HUES48 (cell line): ENCODE data around the gene ADGRF3.
A peak's percentile ranks its signal among the peaks of the same experiment; 100 is the strongest.
"Not testable (repeated sequence)": the region's sequence is repeated elsewhere in the genome, so short reads cannot be mapped to it uniquely, and the experiment has no call there.

Source experiments
- H3K27ac ChIP-seq: one replicate; pipeline ENCODE4 v1.7.0; 2013; ENCODE audit warnings: low read depth, low read length, inconsistent platforms
- H3K27me3 ChIP-seq: 2 replicates; pipeline ENCODE4 v1.6.1; 2013; ENCODE audit warnings: mild to moderate bottlenecking, low read length; ENCODE audit not compliant: control insufficient read depth, insufficient read depth
- H3K36me3 ChIP-seq: 2 replicates; pipeline ENCODE4 v1.6.1; 2013; ENCODE audit warnings: low read length; ENCODE audit not compliant: control insufficient read depth, insufficient read depth
- H3K4me1 ChIP-seq: 2 replicates; pipeline ENCODE4 v1.6.1; 2013; ENCODE audit warnings: mild to moderate bottlenecking, low read length; ENCODE audit not compliant: control insufficient read depth, insufficient read depth
- H3K4me3 ChIP-seq: 2 replicates; pipeline ENCODE4 v1.5.1; 2013; ENCODE audit warnings: mild to moderate bottlenecking, low read depth, low read length
- H3K9ac ChIP-seq: 2 replicates; pipeline ENCODE4 v1.6.1; 2013; ENCODE audit warnings: mild to moderate bottlenecking, low read depth, low read length, moderate library complexity
- H3K9me3 ChIP-seq: 2 replicates; pipeline ENCODE4 v1.6.1; 2013; ENCODE audit warnings: low read length; ENCODE audit not compliant: control insufficient read depth, insufficient read depth

The ADGRF3 gene

GRCh38 chr2:26346454-26347053 is at the start of gene ADGRF3:
Gene ADGRF3 (minus strand): TSS chr2:26346789. CDS start chr2:26346234, 555 bp downstream.
- peaks cover 20% of the 10 kb centered on the region for H3K4me1 ChIP-seq
- peak within 1 kb of the TSS; percentile 78 for H3K4me3 ChIP-seq
- no peaks in the 10 kb centered on the region for H3K9me3 ChIP-seq
- H3K27ac ChIP-seq, result peak within 1 kb of the TSS; percentile 95
- H3K36me3 ChIP-seq, result no peaks in the 10 kb centered on the region; the same call in 1 of the 2 replicates
- H3K9ac ChIP-seq, result peak within 1 kb of the TSS; percentile 84
- no peaks in the 10 kb centered on the region for H3K27me3 ChIP-seq

GRCh38 chr2:26395394-26395793 is 48.8 kb upstream of the ADGRF3 start:
- H3K4me1 ChIP-seq, result no peaks in the 10 kb centered on the region
- no peaks in the 10 kb centered on the region for H3K9me3 ChIP-seq
- no peak overlapping the region for H3K27ac ChIP-seq
- H3K4me3 ChIP-seq, result no peak overlapping the region
- H3K36me3 ChIP-seq, result peaks cover 26% of the 10 kb centered on the region
- no peaks in the 10 kb centered on the region for H3K27me3 ChIP-seq
- no peak overlapping the region for H3K9ac ChIP-seq

GRCh38 chr2:26394694-26395093 is 48.1 kb upstream of the ADGRF3 start:
- peaks cover 33% of the 10 kb centered on the region for H3K36me3 ChIP-seq
- H3K9me3 ChIP-seq, result no peaks in the 10 kb centered on the region
- no peak overlapping the region for H3K27ac ChIP-seq
- H3K4me3 ChIP-seq, result no peak overlapping the region
- H3K4me1 ChIP-seq, result no peaks in the 10 kb centered on the region
- no peak overlapping the region for H3K9ac ChIP-seq
- H3K27me3 ChIP-seq, result no peaks in the 10 kb centered on the region

GRCh38 chr2:26387189-26387588 is 40.6 kb upstream of the ADGRF3 start:
- Histone ChIP-seq H3K27ac (no peak overlapping the region), H3K4me3 (no peak overlapping the region), H3K9ac (no peak overlapping the region), H3K36me3 (peaks cover 84% of the 10 kb centered on the region), H3K27me3 (no peaks in the 10 kb centered on the region), H3K9me3 (no peaks in the 10 kb centered on the region), H3K4me1 (no peaks in the 10 kb centered on the region)

GRCh38 chr2:26384597-26384996 is 38.0 kb upstream of the ADGRF3 start:
- Histone ChIP-seq H3K27me3 (no peaks in the 10 kb centered on the region), H3K4me1 (no peaks in the 10 kb centered on the region), H3K9ac (no peak overlapping the region), H3K27ac (no peak overlapping the region), H3K36me3 (peaks cover 74% of the 10 kb centered on the region), H3K4me3 (no peak overlapping the region), H3K9me3 (no peaks in the 10 kb centered on the region)

GRCh38 chr2:26384183-26384582 is 37.6 kb upstream of the ADGRF3 start:
- H3K4me3 ChIP-seq, result no peak overlapping the region
- peaks cover 74% of the 10 kb centered on the region for H3K36me3 ChIP-seq
- H3K9ac ChIP-seq, result no peak overlapping the region
- H3K27me3 ChIP-seq, result no peaks in the 10 kb centered on the region
- no peaks in the 10 kb centered on the region for H3K4me1 ChIP-seq
- no peaks in the 10 kb centered on the region for H3K9me3 ChIP-seq
- H3K27ac ChIP-seq, result no peak overlapping the region

- Histone ChIP-seq H3K4me3 (no peak overlapping the region), H3K36me3 (peaks cover 70% of the 10 kb centered on the region), H3K27ac (no peak overlapping the region), H3K4me1 (no peaks in the 10 kb centered on the region), H3K9me3 (no peaks in the 10 kb centered on the region), H3K9ac (no peak overlapping the region), H3K27me3 (no peaks in the 10 kb centered on the region)
These were observed 36.0 kb upstream of the ADGRF3 start for GRCh38 chr2:26382564-26382963.

GRCh38 chr2:26380281-26380680 is 33.7 kb upstream of the ADGRF3 start:
- no peaks in the 10 kb centered on the region for H3K9me3 ChIP-seq
- H3K36me3 ChIP-seq, result peaks cover 64% of the 10 kb centered on the region
- no peaks in the 10 kb centered on the region for H3K27me3 ChIP-seq
- H3K4me1 ChIP-seq, result no peaks in the 10 kb centered on the region
- H3K9ac ChIP-seq, result no peak overlapping the region
- no peak overlapping the region for H3K27ac ChIP-seq
- H3K4me3 ChIP-seq, result no peak overlapping the region

- Histone ChIP-seq H3K36me3 (peaks cover 76% of the 10 kb centered on the region), H3K4me1 (no peaks in the 10 kb centered on the region), H3K27ac (no peak overlapping the region)
These were observed 30.2 kb upstream of the ADGRF3 start for GRCh38 chr2:26376799-26377198.

GRCh38 chr2:26370909-26371308 is 24.3 kb upstream of the ADGRF3 start:
- H3K9me3 ChIP-seq, H3K4me1 ChIP-seq, H3K27ac ChIP-seq, H3K9ac ChIP-seq, H3K4me3 ChIP-seq, H3K27me3 ChIP-seq: not testable (repeated sequence)
- peaks cover 76% of the 10 kb centered on the region for H3K36me3 ChIP-seq

More at GRCh38 chr2:26376799-26377198, 30.2 kb upstream of the ADGRF3 start:
- no peak overlapping the region for H3K9ac ChIP-seq
- H3K9me3 ChIP-seq, result no peaks in the 10 kb centered on the region
- H3K4me3 ChIP-seq, result no peak overlapping the region
- no peaks in the 10 kb centered on the region for H3K27me3 ChIP-seq

GRCh38 chr2:26369664-26370063 is 23.1 kb upstream of the ADGRF3 start:
- H3K27ac ChIP-seq, result not testable (repeated sequence)

More at GRCh38 chr2:26369664-26370063, 23.1 kb upstream of the ADGRF3 start:
- H3K9ac ChIP-seq, H3K4me3 ChIP-seq, H3K27me3 ChIP-seq, H3K9me3 ChIP-seq, H3K4me1 ChIP-seq: not testable (repeated sequence)
- peaks cover 75% of the 10 kb centered on the region for H3K36me3 ChIP-seq
